SK-N-SH (cell line): Measurements from ENCODE around the gene KIF1A. TPM values are rescaled to one million over a fixed set of nuclear protein-coding genes. Genes with fewer than 3 reads are reported as not detected.

Experiments
- CTCF ChIA-PET: fragments of 300-600, 350-600 bp; formaldehyde crosslinking; extraction: SDS; loops from one replicate; lab custom pipeline; 2021; lab: Yijun Ruan, JAX
- POLR2A ChIA-PET: fragments of 350-600 bp; sonication (Branson Sonifier 250); formaldehyde crosslinking; extraction: SDS; loops from one replicate; lab custom pipeline; 2020; ENCODE audit warnings: antibody characterized with exemption, inconsistent platforms; lab: Yijun Ruan, JAX
- DNase-seq: peaks from one replicate; pipeline ENCODE4 v3.0.0; 2012
- H2AFZ ChIP-seq: fragments of 200-600 bp; sonication (generic); 2 replicates; pipeline ENCODE4 v1.8.1; 2016; ENCODE audit warnings: antibody characterized with exemption, mild to moderate bottlenecking, low read depth
- H3F3A ChIP-seq: fragments of 200-600 bp; sonication (generic); replicated peaks from 2 replicates; pipeline ENCODE3; 2016; ENCODE audit warnings: antibody characterized with exemption, mild to moderate bottlenecking; ENCODE audit not compliant: insufficient read depth
- H3K27ac ChIP-seq, 2 experiments: fragments of 200-500 bp in 1 of 2; fragments of 200-600 bp in 1 of 2; sonication (Bioruptor generic) in 1 of 2; sonication (generic), shearing (Covaris generic) in 1 of 2; 2 replicates each; pipeline versions ENCODE4 v1.5.1 to v1.6.1; 2014 to 2016; ENCODE audit warnings: low read depth in 2 of 2, inconsistent platforms in 1 of 2, low read length in 1 of 2, mild to moderate bottlenecking in 1 of 2, mixed read lengths in 1 of 2
- H3K27me3 ChIP-seq: fragments of 200-600 bp; sonication (generic), shearing (Covaris generic); 2 replicates; pipeline ENCODE4 v1.6.1; 2016; ENCODE audit warnings: mixed run types; ENCODE audit not compliant: insufficient read depth
- H3K36me3 ChIP-seq, 2 experiments: fragments of 200-500 bp in 1 of 2; fragments of 200-600 bp in 1 of 2; sonication (Bioruptor generic) in 1 of 2; sonication (generic) in 1 of 2; replicated peaks in 1 of 2; 2 replicates each; pipeline versions ENCODE3 to v1.5.1; 2014 to 2016; ENCODE audit warnings: low read length in 1 of 2, mild to moderate bottlenecking in 1 of 2; ENCODE audit not compliant: insufficient read depth in 2 of 2, control insufficient read depth in 1 of 2
- H3K4me1 ChIP-seq, 2 experiments: fragments of 200-500 bp in 1 of 2; fragments of 200-600 bp in 1 of 2; sonication (Bioruptor generic) in 1 of 2; sonication (generic), shearing (Covaris generic) in 1 of 2; 2 replicates each; pipeline versions ENCODE4 v1.5.1 to v1.6.1; 2014 to 2016; ENCODE audit warnings: low read depth in 1 of 2, low read length in 1 of 2, mixed run types in 1 of 2; ENCODE audit not compliant: insufficient read depth in 2 of 2, control insufficient read depth in 1 of 2
- H3K4me2 ChIP-seq: fragments of 200-600 bp; sonication (generic), shearing (Covaris generic); 2 replicates; pipeline ENCODE4 v1.6.1; 2017; ENCODE audit warnings: mixed run types
- H3K4me3 ChIP-seq, 2 experiments: fragments of 200-500 bp in 1 of 2; fragments of 200-600 bp in 1 of 2; sonication (Bioruptor generic) in 1 of 2; sonication (generic), shearing (Covaris generic) in 1 of 2; 2 replicates each; pipeline versions ENCODE4 v1.5.1 to v1.8.1; 2014 to 2016; ENCODE audit warnings: low read depth in 2 of 2, inconsistent platforms in 1 of 2, low read length in 1 of 2, mild to moderate bottlenecking in 1 of 2, mixed read lengths in 1 of 2, moderate library complexity in 1 of 2
- H3K79me2 ChIP-seq: fragments of 200-600 bp; sonication (generic); 2 replicates; pipeline ENCODE4 v1.8.1; 2017; ENCODE audit warnings: mild to moderate bottlenecking; ENCODE audit not compliant: insufficient read depth
- H3K9ac ChIP-seq: fragments of 200-600 bp; sonication (generic); 2 replicates; pipeline ENCODE4 v1.6.1; 2017; ENCODE audit warnings: mixed run types
- H3K9me2 ChIP-seq: fragments of 200-600 bp; sonication (generic); 2 replicates; pipeline ENCODE4 v1.6.1; 2017; ENCODE audit warnings: mixed run types
- H3K9me3 ChIP-seq: fragments of 200-600 bp; sonication (generic); 2 replicates; pipeline ENCODE4 v1.6.1; 2017; ENCODE audit warnings: mixed run types, mild to moderate bottlenecking, moderate library complexity
- H4K20me1 ChIP-seq: fragments of 200-600 bp; sonication (generic); 2 replicates; pipeline ENCODE4 v1.6.1; 2017; ENCODE audit warnings: mild to moderate bottlenecking, mixed run types; ENCODE audit not compliant: insufficient read depth
- EP300 ChIP-seq, 2 experiments: IDR thresholded peaks; 2 replicates each; pipeline versions ENCODE4 v1.4.0 to v1.6.1; 2012; ENCODE audit warnings: borderline replicate concordance in 1 of 2, low read depth in 1 of 2, low read length in 1 of 2
- FOSL2 ChIP-seq: IDR thresholded peaks from 2 replicates; pipeline ENCODE4 v1.4.0; 2012; ENCODE audit warnings: low read depth, mild to moderate bottlenecking, moderate library complexity, borderline replicate concordance
- FOXJ3 ChIP-seq: sonication (generic); formaldehyde crosslinking; IDR thresholded peaks from 2 replicates; pipeline ENCODE4 v1.5.1; 2020; ENCODE audit warnings: mild to moderate bottlenecking, missing genetic modification reagents
- FOXM1 ChIP-seq: IDR thresholded peaks from 2 replicates; pipeline ENCODE4 v1.4.0; 2012; ENCODE audit warnings: low read depth, mild to moderate bottlenecking
- JUND ChIP-seq: IDR thresholded peaks from 2 replicates; pipeline ENCODE4 v1.4.0; 2012
- MEF2A ChIP-seq: IDR thresholded peaks from 2 replicates; pipeline ENCODE4 v1.4.0; 2012; ENCODE audit warnings: low read depth, borderline replicate concordance
- POLR2AphosphoS5 ChIP-seq: IDR thresholded peaks from 2 replicates; pipeline ENCODE4 v1.6.1; 2012; ENCODE audit warnings: low read depth, low read length
- RAD21 ChIP-seq: IDR thresholded peaks from 2 replicates; pipeline ENCODE4 v1.6.1; 2012; ENCODE audit warnings: mild to moderate bottlenecking, low read length
- RFX5 ChIP-seq: IDR thresholded peaks from 2 replicates; pipeline ENCODE4 v1.6.1; 2012; ENCODE audit warnings: mild to moderate bottlenecking, improper control_type of control experiment, low read length
- SIN3A ChIP-seq: IDR thresholded peaks from 2 replicates; pipeline ENCODE4 v1.6.1; 2012; ENCODE audit warnings: low read depth, mild to moderate bottlenecking, low read length, moderate library complexity, borderline replicate concordance
- TAF1 ChIP-seq: IDR thresholded peaks from 2 replicates; pipeline ENCODE4 v1.6.1; 2012; ENCODE audit warnings: low read depth, mild to moderate bottlenecking, low read length, moderate library complexity, borderline replicate concordance
- TCF12 ChIP-seq: IDR thresholded peaks from 2 replicates; pipeline ENCODE4 v1.4.0; 2012
- TEAD4 ChIP-seq: IDR thresholded peaks from 2 replicates; pipeline ENCODE4 v1.4.0; 2012; ENCODE audit warnings: mild to moderate bottlenecking, borderline replicate concordance; ENCODE audit not compliant: insufficient read depth
- WGBS: methylation state at CpG from one replicate; pipeline ENCODE4 v1.1.6; 2017; ENCODE audit warnings: low lambda C conversion rate; 5-methylcytosine and 5-hydroxymethylcytosine counted together
- polyA plus RNA-seq, 3 experiments: library from polyadenylated mRNA; depleted of rRNA; stranded (reverse); fragments of >200 nt; gene quantifications; 2 replicates each; pipeline ENCODE4 v1.2.3, GENCODE V29; 2012
- TF ChIP-seq, protein P1 (sequence below): IDR thresholded peaks from 2 replicates; pipeline ENCODE4; 2012
- TF ChIP-seq, protein P2 (sequence below): fragments of 200-600 bp; sonication (generic); IDR thresholded peaks from 2 replicates; pipeline ENCODE4 v1.6.1; 2017; ENCODE audit warnings: antibody characterized with exemption, mild to moderate bottlenecking, moderate library complexity
- TF ChIP-seq, protein P3 (sequence below): IDR thresholded peaks from 2 replicates; pipeline ENCODE4 v1.4.0; 2012; ENCODE audit warnings: low read depth, borderline replicate concordance
- TF ChIP-seq, protein P4 (sequence below): IDR thresholded peaks from 2 replicates; pipeline ENCODE4 v1.6.1; 2012; ENCODE audit warnings: mild to moderate bottlenecking, low read depth, low read length, moderate library complexity
- TF ChIP-seq, protein P5 (sequence below): IDR thresholded peaks from 2 replicates; pipeline ENCODE4 v1.4.0; 2012; ENCODE audit warnings: low read depth, borderline replicate concordance

KIF1A gene
- polyA plus RNA-seq, 1 of the 3 experiments (the other 2 are of a cell fraction) = 0.21 TPM

DNA sequence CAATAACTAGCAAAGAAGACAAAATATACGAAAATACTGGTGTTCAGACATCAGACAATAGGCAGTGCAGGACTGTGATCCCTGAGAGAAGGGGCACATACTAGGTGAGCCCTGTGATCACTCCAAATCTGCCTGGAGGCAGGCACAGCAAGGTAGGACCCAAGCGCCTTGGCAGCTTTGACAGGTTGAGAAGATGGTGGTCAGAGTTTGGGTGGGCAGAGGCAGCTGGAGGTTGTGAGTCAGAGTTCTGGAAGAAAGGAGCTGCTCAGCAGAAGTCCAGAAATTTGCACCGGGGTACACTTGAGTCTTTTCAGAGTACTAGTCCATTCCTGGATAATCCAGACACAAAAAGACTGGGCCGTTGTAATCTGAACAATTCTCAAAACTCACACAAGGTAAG, 14.0 kb downstream of the KIF1A start:
- Histone ChIP-seq H4K20me1 (no peaks in the 10 kb centered on the region), H2AFZ (no peak overlapping the region), H3F3A (no peaks in the 10 kb centered on the region), H3K9me2 (no peaks in the 10 kb centered on the region), H3K27me3 (no peaks in the 10 kb centered on the region), H3K9me3 (no peaks in the 10 kb centered on the region), H3K4me2 (no peak overlapping the region), H3K9ac (no peak overlapping the region), H3K79me2 (no peaks in the 10 kb centered on the region), H3K36me3 (no peaks in the 10 kb centered on the region), H3K4me3 (no peak overlapping the region), H3K27ac (no peak overlapping the region), H3K4me1 (no peaks in the 10 kb centered on the region)
- 27% methylated on average over 4 of the region's 4 CpGs for WGBS
- DNase-seq = no peak
- ChIA-PET CTCF (interaction anchor here (1.9 kb wide), 1 partner anchor 45 kb away, joined by 6 read pairs; no protein-coding TSS in a partner anchor), POLR2A (interaction anchor here (0.7 kb wide), 1 partner anchor 14 kb away, joined by 3 read pairs; the partner anchor contains the start of gene KIF1A)
- TF ChIP-seq EP300 (IDR thresholded peaks at IDR 0.05; ENCODE audit: borderline replicate concordance in 1 of 2, low read depth in 1 of 2, low read length in 1 of 2) = no peak
- TF ChIP-seq TCF12 = no peak

DNA sequence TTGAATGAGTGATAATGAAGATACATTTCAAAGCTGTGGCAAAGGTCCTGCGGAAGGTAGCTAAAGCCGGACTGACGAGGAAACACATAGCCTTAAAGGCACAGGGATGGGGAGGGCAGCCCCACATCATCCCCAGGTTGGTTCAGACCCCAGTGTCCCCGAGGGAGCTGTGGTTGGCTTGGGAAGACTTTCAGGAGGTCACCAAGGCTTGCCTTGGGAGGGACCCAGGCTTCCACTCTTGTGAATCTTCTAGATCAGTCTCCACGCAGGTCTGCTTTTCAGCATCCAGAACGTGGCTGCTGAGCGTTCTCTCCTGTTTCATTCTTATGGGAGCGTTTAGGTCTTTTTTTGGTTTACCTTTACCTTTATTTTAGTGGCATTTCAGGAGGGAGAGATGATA, 16.8 kb downstream of the KIF1A start:
- ChIA-PET CTCF (interaction anchor here (2.7 kb wide), 1 partner anchor 38 kb away, joined by 10 read pairs; no protein-coding TSS in a partner anchor), POLR2A (no interaction called here)
- no peak overlapping the region for H2AFZ ChIP-seq
- H3F3A ChIP-seq = no peaks in the 10 kb centered on the region
- H3K4me2 ChIP-seq = no peak overlapping the region
- no peak for DNase-seq
- no peaks in the 10 kb centered on the region for H4K20me1 ChIP-seq
- H3K27me3 ChIP-seq = no peaks in the 10 kb centered on the region
- H3K9ac ChIP-seq = no peak overlapping the region
- WGBS = 46% methylated on average over 8 of the region's 8 CpGs
- no peak overlapping the region for H3K27ac ChIP-seq
- peaks cover 0 to 5% of the 10 kb centered on the region in 2 experiments; a peak in 1 of 4 replicates for H3K4me1 ChIP-seq
- H3K9me2 ChIP-seq = no peaks in the 10 kb centered on the region
- H3K9me3 ChIP-seq = no peaks in the 10 kb centered on the region
- no peak overlapping the region for H3K4me3 ChIP-seq
- no peaks in the 10 kb centered on the region for H3K79me2 ChIP-seq
- no peaks in the 10 kb centered on the region for H3K36me3 ChIP-seq
- TF ChIP-seq SIN3A (no peak), RFX5 (no peak), FOSL2 (no peak), POLR2AphosphoS5 (no peak), TEAD4 (no peak), RAD21 (no peak), TAF1 (no peak), MEF2A (no peak), FOXJ3 (no peak), JUND (no peak), FOXM1 (no peak)
- TF ChIP-seq, protein P1, sequence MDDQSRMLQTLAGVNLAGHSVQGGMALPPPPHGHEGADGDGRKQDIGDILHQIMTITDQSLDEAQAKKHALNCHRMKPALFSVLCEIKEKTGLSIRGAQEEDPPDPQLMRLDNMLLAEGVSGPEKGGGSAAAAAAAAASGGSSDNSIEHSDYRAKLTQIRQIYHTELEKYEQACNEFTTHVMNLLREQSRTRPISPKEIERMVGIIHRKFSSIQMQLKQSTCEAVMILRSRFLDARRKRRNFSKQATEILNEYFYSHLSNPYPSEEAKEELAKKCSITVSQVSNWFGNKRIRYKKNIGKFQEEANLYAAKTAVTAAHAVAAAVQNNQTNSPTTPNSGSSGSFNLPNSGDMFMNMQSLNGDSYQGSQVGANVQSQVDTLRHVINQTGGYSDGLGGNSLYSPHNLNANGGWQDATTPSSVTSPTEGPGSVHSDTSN = no peak
- TF ChIP-seq, protein P2, sequence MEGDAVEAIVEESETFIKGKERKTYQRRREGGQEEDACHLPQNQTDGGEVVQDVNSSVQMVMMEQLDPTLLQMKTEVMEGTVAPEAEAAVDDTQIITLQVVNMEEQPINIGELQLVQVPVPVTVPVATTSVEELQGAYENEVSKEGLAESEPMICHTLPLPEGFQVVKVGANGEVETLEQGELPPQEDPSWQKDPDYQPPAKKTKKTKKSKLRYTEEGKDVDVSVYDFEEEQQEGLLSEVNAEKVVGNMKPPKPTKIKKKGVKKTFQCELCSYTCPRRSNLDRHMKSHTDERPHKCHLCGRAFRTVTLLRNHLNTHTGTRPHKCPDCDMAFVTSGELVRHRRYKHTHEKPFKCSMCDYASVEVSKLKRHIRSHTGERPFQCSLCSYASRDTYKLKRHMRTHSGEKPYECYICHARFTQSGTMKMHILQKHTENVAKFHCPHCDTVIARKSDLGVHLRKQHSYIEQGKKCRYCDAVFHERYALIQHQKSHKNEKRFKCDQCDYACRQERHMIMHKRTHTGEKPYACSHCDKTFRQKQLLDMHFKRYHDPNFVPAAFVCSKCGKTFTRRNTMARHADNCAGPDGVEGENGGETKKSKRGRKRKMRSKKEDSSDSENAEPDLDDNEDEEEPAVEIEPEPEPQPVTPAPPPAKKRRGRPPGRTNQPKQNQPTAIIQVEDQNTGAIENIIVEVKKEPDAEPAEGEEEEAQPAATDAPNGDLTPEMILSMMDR = no peak
- TF ChIP-seq, protein P3, sequence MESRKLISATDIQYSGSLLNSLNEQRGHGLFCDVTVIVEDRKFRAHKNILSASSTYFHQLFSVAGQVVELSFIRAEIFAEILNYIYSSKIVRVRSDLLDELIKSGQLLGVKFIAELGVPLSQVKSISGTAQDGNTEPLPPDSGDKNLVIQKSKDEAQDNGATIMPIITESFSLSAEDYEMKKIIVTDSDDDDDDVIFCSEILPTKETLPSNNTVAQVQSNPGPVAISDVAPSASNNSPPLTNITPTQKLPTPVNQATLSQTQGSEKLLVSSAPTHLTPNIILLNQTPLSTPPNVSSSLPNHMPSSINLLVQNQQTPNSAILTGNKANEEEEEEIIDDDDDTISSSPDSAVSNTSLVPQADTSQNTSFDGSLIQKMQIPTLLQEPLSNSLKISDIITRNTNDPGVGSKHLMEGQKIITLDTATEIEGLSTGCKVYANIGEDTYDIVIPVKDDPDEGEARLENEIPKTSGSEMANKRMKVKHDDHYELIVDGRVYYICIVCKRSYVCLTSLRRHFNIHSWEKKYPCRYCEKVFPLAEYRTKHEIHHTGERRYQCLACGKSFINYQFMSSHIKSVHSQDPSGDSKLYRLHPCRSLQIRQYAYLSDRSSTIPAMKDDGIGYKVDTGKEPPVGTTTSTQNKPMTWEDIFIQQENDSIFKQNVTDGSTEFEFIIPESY = no peak
- TF ChIP-seq, protein P4, sequence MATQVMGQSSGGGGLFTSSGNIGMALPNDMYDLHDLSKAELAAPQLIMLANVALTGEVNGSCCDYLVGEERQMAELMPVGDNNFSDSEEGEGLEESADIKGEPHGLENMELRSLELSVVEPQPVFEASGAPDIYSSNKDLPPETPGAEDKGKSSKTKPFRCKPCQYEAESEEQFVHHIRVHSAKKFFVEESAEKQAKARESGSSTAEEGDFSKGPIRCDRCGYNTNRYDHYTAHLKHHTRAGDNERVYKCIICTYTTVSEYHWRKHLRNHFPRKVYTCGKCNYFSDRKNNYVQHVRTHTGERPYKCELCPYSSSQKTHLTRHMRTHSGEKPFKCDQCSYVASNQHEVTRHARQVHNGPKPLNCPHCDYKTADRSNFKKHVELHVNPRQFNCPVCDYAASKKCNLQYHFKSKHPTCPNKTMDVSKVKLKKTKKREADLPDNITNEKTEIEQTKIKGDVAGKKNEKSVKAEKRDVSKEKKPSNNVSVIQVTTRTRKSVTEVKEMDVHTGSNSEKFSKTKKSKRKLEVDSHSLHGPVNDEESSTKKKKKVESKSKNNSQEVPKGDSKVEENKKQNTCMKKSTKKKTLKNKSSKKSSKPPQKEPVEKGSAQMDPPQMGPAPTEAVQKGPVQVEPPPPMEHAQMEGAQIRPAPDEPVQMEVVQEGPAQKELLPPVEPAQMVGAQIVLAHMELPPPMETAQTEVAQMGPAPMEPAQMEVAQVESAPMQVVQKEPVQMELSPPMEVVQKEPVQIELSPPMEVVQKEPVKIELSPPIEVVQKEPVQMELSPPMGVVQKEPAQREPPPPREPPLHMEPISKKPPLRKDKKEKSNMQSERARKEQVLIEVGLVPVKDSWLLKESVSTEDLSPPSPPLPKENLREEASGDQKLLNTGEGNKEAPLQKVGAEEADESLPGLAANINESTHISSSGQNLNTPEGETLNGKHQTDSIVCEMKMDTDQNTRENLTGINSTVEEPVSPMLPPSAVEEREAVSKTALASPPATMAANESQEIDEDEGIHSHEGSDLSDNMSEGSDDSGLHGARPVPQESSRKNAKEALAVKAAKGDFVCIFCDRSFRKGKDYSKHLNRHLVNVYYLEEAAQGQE = no peak
- TF ChIP-seq, protein P5, sequence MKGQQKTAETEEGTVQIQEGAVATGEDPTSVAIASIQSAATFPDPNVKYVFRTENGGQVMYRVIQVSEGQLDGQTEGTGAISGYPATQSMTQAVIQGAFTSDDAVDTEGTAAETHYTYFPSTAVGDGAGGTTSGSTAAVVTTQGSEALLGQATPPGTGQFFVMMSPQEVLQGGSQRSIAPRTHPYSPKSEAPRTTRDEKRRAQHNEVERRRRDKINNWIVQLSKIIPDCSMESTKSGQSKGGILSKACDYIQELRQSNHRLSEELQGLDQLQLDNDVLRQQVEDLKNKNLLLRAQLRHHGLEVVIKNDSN = no peak
